Hepatocyte (in vitro differentiated cells): Measurements from ENCODE around the gene SLIT1. TPM values are rescaled to one million over a fixed set of nuclear protein-coding genes. Genes with fewer than 3 reads are reported as not detected.

Source experiments
- DNase-seq: peaks from one replicate; pipeline ENCODE4 v3.0.0-alpha.2; 2016; ENCODE audit warnings: low spot score
- H2AFZ ChIP-seq: fragments of 200-600 bp; sonication (generic); 2 replicates; pipeline ENCODE4 v1.6.0; 2016; ENCODE audit warnings: antibody characterized with exemption, mild to moderate bottlenecking
- H3K27ac ChIP-seq: fragments of 200-600 bp; sonication (generic); 2 replicates; pipeline ENCODE4 v1.5.1; 2016; ENCODE audit warnings: mild to moderate bottlenecking
- H3K27me3 ChIP-seq: fragments of 200-600 bp; sonication (generic); 2 replicates; pipeline ENCODE4 v1.6.1; 2016
- H3K36me3 ChIP-seq: fragments of 200-600 bp; sonication (generic); replicated peaks from 2 replicates; pipeline ENCODE4 v1.5.1; 2016; ENCODE audit warnings: low read depth; ENCODE audit not compliant: insufficient read depth
- H3K4me1 ChIP-seq: fragments of 200-600 bp; sonication (generic); 2 replicates; pipeline ENCODE4 v1.5.1; 2016; ENCODE audit warnings: mild to moderate bottlenecking, moderate library complexity; ENCODE audit not compliant: insufficient read depth
- H3K4me2 ChIP-seq: fragments of 200-600 bp; sonication (generic); 2 replicates; pipeline ENCODE4 v1.6.0; 2016
- H3K4me3 ChIP-seq: fragments of 200-600 bp; sonication (generic); 2 replicates; pipeline ENCODE4 v1.5.1; 2016; ENCODE audit warnings: mild to moderate bottlenecking
- H3K79me2 ChIP-seq: fragments of 200-600 bp; sonication (generic); 2 replicates; pipeline ENCODE4 v1.6.0; 2017; ENCODE audit warnings: mild to moderate bottlenecking
- H3K9me2 ChIP-seq: fragments of 200-600 bp; sonication (generic); replicated peaks from 2 replicates; pipeline ENCODE4 v1.6.0; 2017; ENCODE audit warnings: mild to moderate bottlenecking; ENCODE audit not compliant: insufficient read depth
- H3K9me3 ChIP-seq: fragments of 200-600 bp; sonication (generic); 2 replicates; pipeline ENCODE4 v1.5.1; 2016; ENCODE audit warnings: low read depth, mild to moderate bottlenecking
- H4K20me1 ChIP-seq: fragments of 200-600 bp; sonication (generic); 2 replicates; pipeline ENCODE4 v1.6.0; 2016; ENCODE audit warnings: mild to moderate bottlenecking; ENCODE audit not compliant: insufficient read depth, poor library complexity, severe bottlenecking
- CTCF ChIP-seq: fragments of 200-600 bp; sonication (generic); IDR thresholded peaks from 2 replicates; pipeline ENCODE4 v1.5.1; 2016; ENCODE audit warnings: antibody characterized with exemption, mild to moderate bottlenecking; ENCODE audit not compliant: poor library complexity
- EZH2 ChIP-seq: fragments of 200-600 bp; sonication (generic); IDR thresholded peaks from 2 replicates; pipeline ENCODE4 v1.6.1; 2016; ENCODE audit warnings: antibody characterized with exemption, mild to moderate bottlenecking, borderline replicate concordance
- EZH2phosphoT487 ChIP-seq: fragments of 200-600 bp; sonication (generic); IDR thresholded peaks from one replicate; pipeline ENCODE4 v1.6.1; 2018; ENCODE audit warnings: antibody characterized with exemption, mild to moderate bottlenecking, low read depth, moderate library complexity; ENCODE audit not compliant: unreplicated experiment, severe bottlenecking
- WGBS: methylation state at CpG from one replicate; pipeline ENCODE4 v1.1.6; 2016; ENCODE audit warnings: low lambda C conversion rate; ENCODE audit errors: missing lambda C conversion rate; 5-methylcytosine and 5-hydroxymethylcytosine counted together
- polyA plus RNA-seq: library from polyadenylated mRNA; unstranded; fragments of >200 nt; fragmentation: Nextera tagmentation; extraction: Ambion mirVana; gene quantifications from 2 replicates; pipeline ENCODE4 v1.2.1, GENCODE V29; 2016
- total RNA-seq: library from RNA; depleted of rRNA; stranded (reverse); fragments of >200 nt; gene quantifications from 2 replicates; pipeline ENCODE4 v1.2.3, GENCODE V29; 2014

The SLIT1 gene
- total and polyA plus RNA-seq, 2 experiments from 2014 or later, result 0.47 to 0.65 TPM

- Histone ChIP-seq H3K27me3 (no peaks in the 10 kb centered on the region), H3K4me1 (peaks cover 3% of the 10 kb centered on the region), H4K20me1 (no peaks in the 10 kb centered on the region), H3K9me3 (no peaks in the 10 kb centered on the region), H3K27ac (no peak overlapping the region), H2AFZ (no peak overlapping the region), H3K9me2 (no peaks in the 10 kb centered on the region), H3K4me3 (no peak overlapping the region), H3K4me2 (no peak overlapping the region), H3K79me2 (no peaks in the 10 kb centered on the region), H3K36me3 (no peaks in the 10 kb centered on the region)
- WGBS, result 95% methylated on average over 4 of the region's 4 CpGs
- no peak for DNase-seq
- TF ChIP-seq CTCF (no peak), EZH2 (no peak), EZH2phosphoT487 (no peak)
Observed at GRCh38 chr10:96999337-96999736, 186.4 kb downstream of the SLIT1 start.

GRCh38 chr10:96998329-96998888, 187.3 kb downstream of the SLIT1 start:
- Histone ChIP-seq H3K27ac (no peak overlapping the region), H3K4me1 (peaks cover 3% of the 10 kb centered on the region), H2AFZ (no peak overlapping the region), H3K79me2 (no peaks in the 10 kb centered on the region), H3K9me2 (no peaks in the 10 kb centered on the region), H3K27me3 (no peaks in the 10 kb centered on the region), H3K4me3 (no peak overlapping the region), H3K36me3 (no peaks in the 10 kb centered on the region), H3K4me2 (no peak overlapping the region), H3K9me3 (no peaks in the 10 kb centered on the region), H4K20me1 (no peaks in the 10 kb centered on the region)
- no peak for TF ChIP-seq CTCF
- no peak for TF ChIP-seq EZH2
- no peak for TF ChIP-seq EZH2phosphoT487
- DNase-seq, result peak; percentile 75
- 77% methylated on average over 14 of the region's 14 CpGs for WGBS

- peaks cover 3% of the 10 kb centered on the region for H3K4me1 ChIP-seq
- DNase-seq, result no peak
- H3K79me2 ChIP-seq, result no peaks in the 10 kb centered on the region
- no peaks in the 10 kb centered on the region for H3K9me2 ChIP-seq
- no peak overlapping the region for H3K27ac ChIP-seq
- no peaks in the 10 kb centered on the region for H3K27me3 ChIP-seq
- WGBS, result 98% methylated on average over 6 of the region's 6 CpGs
- H3K4me2 ChIP-seq, result no peak overlapping the region
- H3K4me3 ChIP-seq, result no peak overlapping the region
- no peak for TF ChIP-seq EZH2
- no peak for TF ChIP-seq EZH2phosphoT487
- no peak for TF ChIP-seq CTCF
- H2AFZ ChIP-seq, result no peak overlapping the region
- H3K36me3 ChIP-seq, result no peaks in the 10 kb centered on the region
- H4K20me1 ChIP-seq, result no peaks in the 10 kb centered on the region
- H3K9me3 ChIP-seq, result no peaks in the 10 kb centered on the region
Observed at GRCh38 chr10:96996275-96996965, 189.3 kb downstream of the SLIT1 start.
